ENCODE measurements around the gene CHID1.

CHID1 gene

DNA sequence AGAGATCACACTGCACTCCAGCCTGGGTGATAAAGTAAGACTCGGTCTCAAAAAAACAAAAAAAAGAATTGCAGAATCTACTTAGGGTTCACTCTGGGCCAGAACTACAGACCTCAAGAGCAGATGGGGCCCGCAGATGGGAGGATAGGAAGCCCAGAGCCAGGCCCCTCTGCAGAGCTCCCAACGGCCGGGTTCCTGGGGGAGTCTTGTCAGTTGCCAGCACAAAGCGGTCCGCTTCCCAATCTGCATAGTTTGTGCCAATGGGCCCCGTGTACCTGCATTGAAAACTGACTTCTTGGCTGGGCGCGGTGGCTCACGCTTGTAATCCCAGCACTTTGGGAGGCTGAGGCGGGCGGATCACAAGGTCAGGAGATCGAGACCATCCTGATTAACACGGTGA is 1.7 kb upstream of the CHID1 start:
- peak overlapping the region; percentile 92 for H3K27ac ChIP-seq
- ChIA-PET POLR2A (ENCODE audit: low non-redundant PET) (no interaction called here), CTCF (no interaction called here)
- TF ChIP-seq, protein P1, sequence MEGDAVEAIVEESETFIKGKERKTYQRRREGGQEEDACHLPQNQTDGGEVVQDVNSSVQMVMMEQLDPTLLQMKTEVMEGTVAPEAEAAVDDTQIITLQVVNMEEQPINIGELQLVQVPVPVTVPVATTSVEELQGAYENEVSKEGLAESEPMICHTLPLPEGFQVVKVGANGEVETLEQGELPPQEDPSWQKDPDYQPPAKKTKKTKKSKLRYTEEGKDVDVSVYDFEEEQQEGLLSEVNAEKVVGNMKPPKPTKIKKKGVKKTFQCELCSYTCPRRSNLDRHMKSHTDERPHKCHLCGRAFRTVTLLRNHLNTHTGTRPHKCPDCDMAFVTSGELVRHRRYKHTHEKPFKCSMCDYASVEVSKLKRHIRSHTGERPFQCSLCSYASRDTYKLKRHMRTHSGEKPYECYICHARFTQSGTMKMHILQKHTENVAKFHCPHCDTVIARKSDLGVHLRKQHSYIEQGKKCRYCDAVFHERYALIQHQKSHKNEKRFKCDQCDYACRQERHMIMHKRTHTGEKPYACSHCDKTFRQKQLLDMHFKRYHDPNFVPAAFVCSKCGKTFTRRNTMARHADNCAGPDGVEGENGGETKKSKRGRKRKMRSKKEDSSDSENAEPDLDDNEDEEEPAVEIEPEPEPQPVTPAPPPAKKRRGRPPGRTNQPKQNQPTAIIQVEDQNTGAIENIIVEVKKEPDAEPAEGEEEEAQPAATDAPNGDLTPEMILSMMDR (conservative IDR thresholded peaks at IDR 0.05; ENCODE audit: low read depth) = no peak
- DNase-seq (ENCODE audit: low spot score) = no peak

DNA sequence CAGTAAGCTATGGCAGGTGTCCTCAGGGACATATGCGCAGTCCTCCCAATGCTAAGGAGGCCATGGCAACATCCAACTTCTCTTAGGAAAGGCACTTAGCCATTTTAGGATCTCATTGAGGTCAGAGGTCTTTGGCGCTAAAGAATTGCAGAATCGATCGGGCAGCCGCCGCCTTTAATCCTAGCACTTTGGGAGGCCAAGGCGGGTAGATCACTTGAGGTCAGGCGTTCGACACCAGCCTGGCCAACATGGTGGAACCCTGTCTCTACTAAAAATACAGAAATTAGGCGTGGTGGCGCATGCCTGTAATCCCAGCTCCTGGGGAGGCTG is 1.2 kb upstream of the CHID1 start:
- ChIA-PET CTCF (no interaction called here), POLR2A (ENCODE audit: low non-redundant PET) (no interaction called here)
- DNase-seq (ENCODE audit: low spot score) = no peak
- peak overlapping the region; percentile 92 for H3K27ac ChIP-seq
- TF ChIP-seq, protein P1 (conservative IDR thresholded peaks at IDR 0.05; ENCODE audit: low read depth) = no peak

DNA sequence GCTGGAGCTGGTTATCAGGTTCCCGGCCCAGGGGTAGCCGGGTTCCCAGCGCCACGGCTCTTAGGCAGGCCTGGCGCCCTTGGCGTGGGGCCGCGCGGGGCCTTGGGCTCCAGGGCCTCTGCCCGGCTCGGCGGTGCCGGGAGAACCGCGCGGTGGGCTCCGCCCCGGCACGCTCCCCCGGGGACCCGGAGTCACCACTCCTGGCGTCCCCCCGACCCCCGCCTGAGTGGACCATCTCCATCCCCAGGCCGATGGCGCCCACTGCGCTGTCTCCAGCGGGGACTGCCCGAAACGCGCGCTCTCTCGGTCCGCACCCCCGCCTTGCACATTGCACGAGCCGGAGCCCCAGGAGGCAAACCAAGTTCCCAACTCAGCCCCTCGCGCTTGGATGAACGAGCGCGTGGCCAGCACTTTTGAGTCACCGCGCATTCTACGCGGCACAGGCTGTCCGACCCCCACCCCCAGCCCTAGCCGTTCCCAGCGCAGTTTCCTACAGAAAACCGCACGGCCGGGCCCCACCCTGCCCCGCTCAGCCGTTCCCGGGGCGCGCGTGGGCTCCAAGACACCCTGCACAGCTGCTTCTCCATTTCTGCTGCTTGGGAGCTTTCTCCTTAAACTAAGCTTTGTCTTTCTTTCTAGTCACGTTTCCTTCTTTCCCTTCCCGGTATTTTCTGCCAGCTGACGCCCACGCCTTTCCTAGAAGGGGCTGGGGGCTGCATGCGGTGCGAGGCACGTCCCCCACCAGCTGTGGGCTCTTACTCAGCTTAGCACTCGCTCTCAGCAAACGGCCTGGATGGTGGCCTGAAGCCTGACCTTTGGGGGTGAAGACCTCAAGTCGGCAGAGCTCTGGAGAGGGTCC is 650 bp upstream of the CHID1 start:
- TF ChIP-seq, protein P1 (conservative IDR thresholded peaks at IDR 0.05; ENCODE audit: low read depth) = no peak; the same call in 1 of the 2 replicates
- H3K27ac ChIP-seq = peak overlapping the region; percentile 92
- ChIA-PET CTCF (no interaction called here), POLR2A (ENCODE audit: low non-redundant PET) (no interaction called here)
- peak; percentile 68 for DNase-seq (ENCODE audit: low spot score)

DNA sequence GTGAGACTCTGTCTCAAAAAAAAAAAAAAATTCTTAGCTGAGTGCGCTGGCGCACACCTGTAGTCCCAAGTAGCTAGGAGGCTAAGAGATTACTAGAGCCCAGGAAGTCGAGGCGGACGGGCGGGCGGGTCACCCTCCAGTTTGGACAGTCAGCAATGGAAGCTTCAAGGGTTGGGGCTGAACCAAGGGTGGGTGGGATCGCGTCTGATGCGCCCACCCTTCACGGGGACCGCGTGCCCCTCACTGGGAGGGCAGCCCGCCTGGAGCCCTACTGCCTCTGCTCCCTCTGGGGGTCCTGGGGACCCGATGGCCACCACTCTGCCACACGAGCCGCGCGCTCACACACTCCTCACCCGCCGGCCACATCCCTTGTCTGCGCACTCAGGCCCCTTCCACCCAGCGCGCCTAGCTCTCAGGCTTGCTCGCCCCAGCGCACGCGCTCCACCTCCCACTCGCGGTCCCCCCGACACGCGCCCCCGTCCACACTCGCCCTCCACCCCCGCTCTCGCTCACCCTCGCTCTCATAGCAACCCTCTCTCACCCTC is 494 bp downstream of the CHID1 start:
- TF ChIP-seq, protein P1 (conservative IDR thresholded peaks at IDR 0.05; ENCODE audit: low read depth) = no peak
- POLR2A ChIA-PET (ENCODE audit: low non-redundant PET) = interaction anchor here (0.5 to 0.7 kb wide), 3 partner anchors 44 to 1467 kb away, joined by 6 to 10 read pairs (median 7); no protein-coding TSS in a partner anchor
- peak; percentile 31 for DNase-seq (ENCODE audit: low spot score)
- H3K27ac ChIP-seq = peak overlapping the region; percentile 92
- CTCF ChIA-PET = interaction anchor here (0.6 to 1.1 kb wide), 2 partner anchors 63 to 143 kb away, joined by 3 to 6 read pairs; no protein-coding TSS in a partner anchor

DNA sequence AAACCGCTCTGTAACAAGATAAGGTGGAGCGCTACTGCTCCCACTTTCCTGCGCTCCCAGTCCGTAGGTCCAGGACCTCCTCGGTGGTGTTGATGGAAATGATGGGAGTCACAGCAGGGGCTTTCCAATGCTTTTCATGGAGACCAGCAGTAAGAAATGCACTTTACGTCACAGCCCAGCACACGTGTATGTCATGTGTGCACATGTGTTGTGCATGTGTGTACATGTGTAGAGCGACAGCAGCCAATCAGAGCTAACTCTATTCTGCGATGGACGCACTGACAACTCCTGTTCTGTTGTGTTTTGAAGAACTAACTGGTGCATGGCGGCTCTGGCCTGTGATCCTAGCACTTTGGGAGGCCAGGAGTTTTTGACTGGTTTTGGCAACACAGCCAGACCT is 1.2 kb downstream of the CHID1 start:
- H3K27ac ChIP-seq = peak overlapping the region; percentile 92
- DNase-seq (ENCODE audit: low spot score) = no peak
- POLR2A ChIA-PET (ENCODE audit: low non-redundant PET) = no interaction called here
- TF ChIP-seq, protein P1 (conservative IDR thresholded peaks at IDR 0.05; ENCODE audit: low read depth) = no peak
- CTCF ChIA-PET = interaction anchor here (1.1 kb wide), 1 partner anchor 144 kb away, joined by 3 read pairs; no protein-coding TSS in a partner anchor

DNA sequence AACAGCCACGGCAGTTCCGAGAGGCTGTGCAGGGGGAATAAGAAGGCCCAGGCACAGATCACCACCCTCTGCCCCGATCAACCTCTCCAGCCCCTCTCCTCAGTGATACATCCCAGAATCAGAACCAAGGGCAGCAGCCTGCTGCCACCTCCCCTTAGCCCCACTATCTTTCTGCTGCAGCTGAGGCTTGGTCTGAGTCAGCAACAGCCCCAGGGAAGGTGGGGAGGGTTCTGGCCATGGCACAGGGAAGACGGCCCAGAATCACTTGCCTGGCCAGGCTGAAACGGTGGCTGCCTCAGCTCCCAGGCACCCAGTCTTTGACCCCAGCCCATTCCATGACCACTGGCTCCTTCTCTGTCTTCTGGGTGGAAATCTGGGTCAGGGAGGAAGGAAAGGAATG is 2.3 kb downstream of the CHID1 start:
- ChIA-PET CTCF (interaction anchor here (1.2 kb wide), 1 partner anchor 10 kb away, joined by 3 read pairs; no protein-coding TSS in a partner anchor), POLR2A (ENCODE audit: low non-redundant PET) (no interaction called here)
- TF ChIP-seq, protein P1 (conservative IDR thresholded peaks at IDR 0.05; ENCODE audit: low read depth) = no peak
- DNase-seq (ENCODE audit: low spot score) = peak; percentile 39
- peak overlapping the region; percentile 92 for H3K27ac ChIP-seq
